SK-N-MC (cell line): ENCODE data around the gene FAIM.

Experiments used
- EZH2 ChIP-seq: fragments of 200-600 bp; sonication (generic); IDR thresholded peaks from one replicate; pipeline ENCODE4 v1.6.1; 2017; ENCODE audit warnings: antibody characterized with exemption
- POLR2AphosphoS5 ChIP-seq: IDR thresholded peaks from 2 replicates; pipeline ENCODE4 v1.6.1; 2012; ENCODE audit warnings: mild to moderate bottlenecking, low read depth, low read length, borderline replicate concordance

DNA sequence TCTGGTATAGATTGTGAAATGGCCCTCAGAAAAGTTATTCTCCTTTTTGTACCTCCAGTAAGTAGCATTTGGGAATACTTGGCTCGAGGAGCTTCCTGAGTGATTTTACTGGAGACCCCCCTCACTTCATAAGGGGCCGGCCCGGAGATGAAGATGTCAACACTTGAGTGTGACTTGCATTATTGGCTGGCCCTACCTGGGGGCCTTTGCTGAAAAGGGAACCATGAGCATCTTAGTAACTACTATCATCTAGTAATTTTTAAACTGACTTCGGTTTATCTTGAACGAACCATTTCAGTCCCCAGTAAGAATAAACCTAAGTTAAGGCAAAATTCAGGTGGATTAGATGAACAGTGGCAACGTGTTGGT is 1.3 kb downstream of the FAIM start:
- no peak for TF ChIP-seq POLR2AphosphoS5
- TF ChIP-seq EZH2, result no peak
